SU-DHL-6 (cell line): ENCODE measurements around the gene ATCAY.
"Not testable (repeated sequence)": the region's sequence is repeated elsewhere in the genome, so short reads cannot be mapped to it uniquely, and the experiment has no call there.

Experiments used
- H2AFZ ChIP-seq: fragments of 200-600 bp; sonication (generic); 2 replicates; pipeline ENCODE4 v1.6.1; 2014; ENCODE audit warnings: low read depth, mild to moderate bottlenecking, moderate library complexity, mixed read lengths, antibody characterized with exemption, low read length; ENCODE audit not compliant: severe bottlenecking
- H3F3A ChIP-seq: fragments of 200-600 bp; shearing (Covaris generic); 2 replicates; pipeline ENCODE4 v1.6.0; 2016; ENCODE audit warnings: antibody characterized with exemption, mild to moderate bottlenecking; ENCODE audit not compliant: insufficient read depth
- H3K27ac ChIP-seq: fragments of 200-600 bp; sonication (generic); 2 replicates; pipeline ENCODE4 v1.5.1; 2016; ENCODE audit warnings: low read depth, mild to moderate bottlenecking, low read length, moderate library complexity, mixed read lengths
- H3K27me3 ChIP-seq: fragments of 200-600 bp; sonication (generic), shearing (Covaris generic); 2 replicates; pipeline ENCODE4 v1.6.0; 2014; ENCODE audit warnings: mild to moderate bottlenecking, low read length
- H3K36me3 ChIP-seq: fragments of 200-600 bp; sonication (generic); 2 replicates; pipeline ENCODE4 v1.6.1; 2014; ENCODE audit warnings: mild to moderate bottlenecking, low read length, mixed read lengths
- H3K4me2 ChIP-seq: fragments of 300-600, 200-600 bp; shearing (Covaris generic), sonication (generic); 2 replicates; pipeline ENCODE4 v1.6.0; 2014; ENCODE audit warnings: low read length, low read depth, mild to moderate bottlenecking; ENCODE audit not compliant: poor library complexity, severe bottlenecking
- H3K4me3 ChIP-seq: fragments of 200-600 bp; sonication (generic); 2 replicates; pipeline ENCODE4 v1.5.1; 2014; ENCODE audit warnings: antibody characterized with exemption, low read length, mild to moderate bottlenecking, mixed read lengths; ENCODE audit not compliant: insufficient read depth, poor library complexity, severe bottlenecking
- H3K79me2 ChIP-seq: fragments of 200-600 bp; sonication (generic); 2 replicates; pipeline ENCODE4 v1.6.1; 2014; ENCODE audit warnings: mild to moderate bottlenecking, low read length, moderate library complexity; ENCODE audit not compliant: insufficient read depth
- H3K9ac ChIP-seq: fragments of 200-600 bp; sonication (generic); 2 replicates; pipeline ENCODE4 v1.7.0; 2014; ENCODE audit warnings: mild to moderate bottlenecking, low read length
- H3K9me2 ChIP-seq: fragments of 200-600 bp; sonication (generic); replicated peaks from 2 replicates; pipeline ENCODE4 v1.6.1; 2014; ENCODE audit warnings: low read length; ENCODE audit not compliant: insufficient read depth
- H3K9me3 ChIP-seq: fragments of 200-600 bp; sonication (generic); 2 replicates; pipeline ENCODE4 v1.6.1; 2014; ENCODE audit warnings: low read length, mixed read lengths; ENCODE audit not compliant: insufficient read depth
- H4K20me1 ChIP-seq: fragments of 200-600 bp; sonication (generic); 2 replicates; pipeline ENCODE4 v1.6.1; 2014; ENCODE audit warnings: low read depth, mild to moderate bottlenecking, antibody characterized with exemption, low read length, moderate library complexity, mixed read lengths
- CTCF ChIP-seq: fragments of 200-600 bp; sonication (generic); IDR thresholded peaks from one replicate; pipeline ENCODE4 v1.5.1; 2017; ENCODE audit warnings: antibody characterized with exemption, mild to moderate bottlenecking, low read length, moderate library complexity; ENCODE audit not compliant: insufficient read depth, poor library complexity, severe bottlenecking
- EZH2phosphoT487 ChIP-seq: fragments of 200-600 bp; sonication (generic), shearing (Covaris generic); conservative IDR thresholded peaks from 2 replicates; pipeline ENCODE4 v1.6.1; 2018; ENCODE audit warnings: mild to moderate bottlenecking, antibody characterized with exemption, low read length, moderate library complexity, mixed read lengths

ATCAY gene

DNA sequence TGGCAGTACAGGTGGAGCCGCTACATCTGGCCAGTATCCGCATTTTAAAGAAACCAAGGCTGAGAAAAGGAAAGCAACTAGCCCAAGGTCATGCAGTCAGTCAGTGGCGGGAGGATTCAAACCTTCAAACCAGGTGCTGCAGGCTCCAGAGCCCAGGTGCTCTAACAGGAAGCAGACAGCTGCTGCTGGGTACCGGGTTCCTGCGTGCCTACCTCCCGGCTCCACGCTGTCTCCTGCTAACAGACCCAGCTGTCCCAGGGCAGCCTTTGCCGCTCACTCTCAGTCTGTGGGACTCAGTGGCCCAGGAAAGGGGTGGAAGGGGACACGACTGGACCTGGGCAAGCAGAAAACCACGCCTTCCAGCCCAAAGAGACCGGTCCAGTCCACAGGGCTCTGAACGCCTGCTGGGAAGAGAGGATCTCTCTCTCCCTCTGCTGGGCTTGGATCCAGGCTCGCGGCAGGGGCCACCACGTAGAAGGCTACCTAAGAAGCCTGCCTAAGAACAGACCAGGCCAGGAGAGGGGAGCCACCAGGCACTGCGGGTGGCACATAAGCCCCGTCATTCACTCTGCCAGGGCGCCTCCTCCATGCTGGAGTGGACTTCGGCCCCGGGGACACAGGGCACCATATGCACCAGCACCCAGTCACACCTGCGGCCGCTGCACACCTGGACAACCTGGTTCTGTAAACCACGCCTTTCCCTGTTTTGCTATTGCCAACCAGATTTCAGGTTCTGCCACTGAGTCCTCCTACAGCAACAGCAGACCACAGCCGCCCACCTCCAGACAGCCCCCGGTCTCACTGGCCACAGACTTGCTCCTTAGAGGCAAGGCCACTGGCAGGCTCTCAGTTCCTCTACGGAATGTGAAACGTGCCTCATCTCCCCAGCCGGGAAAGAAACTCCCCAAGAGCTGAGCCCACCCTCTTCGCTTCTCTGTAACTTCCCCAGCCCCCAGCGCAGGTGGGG is 85.8 kb downstream of the ATCAY start:
- Histone ChIP-seq H3K27me3 (no peaks in the 10 kb centered on the region), H3K9me3 (no peaks in the 10 kb centered on the region), H3K36me3 (0 out of 2 replicates have a peak, but pooled peaks cover 2% of the 10 kb centered on the region), H3K9me2 (no peaks in the 10 kb centered on the region), H3K9ac (no peak overlapping the region), H3F3A (peaks cover 1% of the 10 kb centered on the region; the same call in 1 of the 2 replicates), H4K20me1 (no peaks in the 10 kb centered on the region; the same call in 1 of the 2 replicates), H3K79me2 (peaks cover 29% of the 10 kb centered on the region), H3K4me2 (no peak overlapping the region), H2AFZ (no peak overlapping the region), H3K27ac (no peak overlapping the region), H3K4me3 (no peak overlapping the region)
- TF ChIP-seq CTCF (no peak), EZH2phosphoT487 (no peak)

DNA sequence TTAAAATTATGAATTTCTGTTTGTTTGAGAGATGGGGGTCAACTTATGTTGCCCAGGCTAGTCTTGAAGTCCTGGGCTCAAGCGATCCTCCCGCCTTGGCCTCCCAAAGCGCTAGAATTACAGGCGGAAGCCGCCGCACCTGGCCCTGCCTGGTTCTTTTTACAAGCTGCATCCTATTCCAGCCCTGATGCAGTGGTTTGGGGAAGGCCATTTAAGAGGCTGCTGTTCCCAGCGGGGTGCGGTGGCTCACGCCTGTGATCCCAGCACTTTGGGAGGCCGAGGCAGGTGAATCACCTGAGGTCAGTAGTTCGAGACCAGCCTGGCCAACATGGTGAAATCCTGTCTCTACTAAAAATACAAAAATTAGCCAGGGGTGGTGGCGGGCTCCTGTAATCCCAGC is 87.5 kb downstream of the ATCAY start:
- not testable (repeated sequence) for H3K9me2 ChIP-seq, H3K9ac ChIP-seq, H3K4me2 ChIP-seq, H3K27ac ChIP-seq, H3K9me3 ChIP-seq, H3K36me3 ChIP-seq, H3K27me3 ChIP-seq, H2AFZ ChIP-seq, H3K4me3 ChIP-seq, H4K20me1 ChIP-seq
- H3F3A ChIP-seq: peaks cover 17% of the 10 kb centered on the region
- peaks cover 29% of the 10 kb centered on the region for H3K79me2 ChIP-seq

DNA sequence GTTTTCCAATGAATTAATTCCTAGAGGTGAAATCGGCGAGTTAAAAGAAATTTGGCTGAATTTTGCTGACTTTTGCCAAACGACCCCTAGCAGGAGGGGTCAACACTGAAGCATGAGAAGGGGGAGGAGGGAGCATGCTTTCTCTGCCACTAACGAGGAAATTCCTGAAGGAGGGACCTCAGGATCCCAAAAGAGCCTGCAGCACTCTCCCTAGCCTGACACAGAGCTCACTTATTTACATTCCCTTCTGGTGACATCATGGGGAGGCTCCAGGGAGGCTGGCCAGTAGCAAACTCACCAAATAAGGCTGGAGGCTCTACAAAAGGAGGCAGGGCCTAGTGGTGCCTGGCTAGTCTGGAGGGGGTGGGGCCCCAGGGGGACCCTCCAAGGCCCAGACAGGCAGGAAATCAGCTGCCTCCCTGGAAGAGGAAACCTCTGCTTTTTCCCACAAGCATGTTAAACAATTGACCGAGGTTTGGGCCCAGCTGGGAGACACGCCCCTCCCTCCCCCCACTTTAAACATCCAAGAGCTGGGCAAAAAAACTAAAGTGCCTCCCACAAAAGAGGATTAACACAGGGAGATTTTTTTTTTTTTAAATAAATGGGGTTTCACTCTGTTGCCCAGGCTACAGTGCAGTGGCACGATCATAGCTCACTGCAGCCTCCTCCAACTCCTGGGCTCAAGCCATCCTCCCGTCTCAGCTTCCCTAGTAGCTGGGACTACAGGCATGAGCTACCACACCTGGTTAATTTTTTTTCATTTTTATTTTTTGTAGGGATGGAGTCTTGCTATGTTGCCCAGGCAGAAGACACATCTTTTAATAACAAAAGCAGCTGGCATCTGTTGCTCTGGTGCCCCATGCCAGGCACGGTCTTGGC is 88.3 kb downstream of the ATCAY start:
- Histone ChIP-seq H3K9ac (no peak overlapping the region), H3K4me3 (no peak overlapping the region), H3F3A (peaks cover 17% of the 10 kb centered on the region), H4K20me1 (no peaks in the 10 kb centered on the region; the same call in 1 of the 2 replicates), H3K27me3 (no peaks in the 10 kb centered on the region), H3K36me3 (0 out of 2 replicates have a peak, but pooled peaks cover 2% of the 10 kb centered on the region), H3K9me2 (no peaks in the 10 kb centered on the region), H3K27ac (no peak overlapping the region), H3K9me3 (no peaks in the 10 kb centered on the region), H2AFZ (no peak overlapping the region), H3K79me2 (peaks cover 29% of the 10 kb centered on the region), H3K4me2 (no peak overlapping the region)
- TF ChIP-seq EZH2phosphoT487 (no peak), CTCF (no peak)
